HG03097 (cell line): ENCODE data around the gene ZNF398.
"Not testable (repeated sequence)": the region's sequence is repeated elsewhere in the genome, so short reads cannot be mapped to it uniquely, and the experiment has no call there.

Experiments used
- ATAC-seq: cut with Tn5 transposase; IDR thresholded peaks from one replicate; pipeline ENCODE4 v1.9.1; 2021; ENCODE audit not compliant: unreplicated experiment, low FRiP score

The ZNF398 gene

DNA sequence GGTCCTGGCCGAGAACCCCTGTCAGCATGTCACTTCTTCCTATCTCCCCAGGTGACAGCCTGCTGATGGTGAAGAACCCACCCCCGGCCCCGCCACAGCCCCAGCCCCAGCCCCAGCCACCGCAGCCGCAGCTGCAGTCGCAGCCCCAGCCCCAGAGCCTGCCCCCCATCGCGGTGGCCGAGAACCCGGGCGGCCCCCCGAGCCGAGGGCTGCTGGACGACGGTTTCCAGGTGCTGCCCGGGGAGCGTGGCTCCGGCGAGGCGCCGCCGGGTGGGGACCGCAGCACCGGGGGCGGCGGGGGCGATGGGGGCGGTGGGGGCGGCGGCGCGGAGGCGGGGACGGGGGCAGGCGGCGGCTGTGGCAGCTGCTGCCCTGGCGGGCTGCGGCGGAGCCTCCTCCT lies 76.5 kb downstream of the ZNF398 start:
- ATAC-seq, result no peak

DNA sequence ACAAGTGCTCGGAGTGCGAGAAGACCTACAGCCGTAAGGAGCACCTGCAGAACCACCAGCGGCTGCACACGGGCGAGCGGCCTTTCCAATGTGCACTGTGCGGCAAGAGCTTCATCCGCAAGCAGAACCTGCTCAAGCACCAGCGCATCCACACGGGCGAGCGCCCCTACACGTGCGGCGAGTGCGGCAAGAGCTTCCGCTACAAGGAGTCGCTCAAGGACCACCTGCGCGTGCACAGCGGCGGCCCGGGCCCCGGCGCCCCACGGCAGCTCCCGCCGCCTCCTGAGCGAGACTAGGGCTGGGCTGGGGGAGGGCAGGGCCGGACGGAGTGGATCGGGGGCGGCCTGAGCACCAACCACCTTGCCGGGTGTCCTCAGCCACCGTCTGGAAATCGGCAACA lies 77.1 kb downstream of the ZNF398 start:
- no peak for ATAC-seq

GRCh38 chr7:149225106-149225505 lies 77.9 kb downstream of the ZNF398 start:
- no peak for ATAC-seq

- ATAC-seq, result no peak
These were observed 78.4 kb downstream of the ZNF398 start for GRCh38 chr7:149225656-149226055.

DNA sequence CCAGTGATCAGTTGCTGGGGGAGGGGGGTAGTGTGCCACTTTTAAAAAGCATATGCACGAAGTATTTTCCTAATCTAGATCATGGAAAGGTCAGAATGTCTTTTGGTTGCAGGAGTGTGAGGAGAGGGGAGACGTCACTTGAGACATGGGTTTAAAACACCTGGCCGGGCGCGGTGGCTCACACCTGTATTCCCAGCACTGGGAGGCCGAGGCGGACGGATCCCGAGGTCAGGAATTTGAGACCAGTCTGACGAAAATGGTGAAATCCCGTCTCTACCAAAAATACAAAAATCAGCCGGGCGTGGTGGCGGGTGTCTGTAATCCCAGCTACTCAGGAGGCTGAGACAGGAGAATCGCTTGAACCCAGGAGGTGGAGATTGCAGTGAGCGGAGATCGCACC lies 79.1 kb downstream of the ZNF398 start:
- not testable (repeated sequence) for ATAC-seq

DNA sequence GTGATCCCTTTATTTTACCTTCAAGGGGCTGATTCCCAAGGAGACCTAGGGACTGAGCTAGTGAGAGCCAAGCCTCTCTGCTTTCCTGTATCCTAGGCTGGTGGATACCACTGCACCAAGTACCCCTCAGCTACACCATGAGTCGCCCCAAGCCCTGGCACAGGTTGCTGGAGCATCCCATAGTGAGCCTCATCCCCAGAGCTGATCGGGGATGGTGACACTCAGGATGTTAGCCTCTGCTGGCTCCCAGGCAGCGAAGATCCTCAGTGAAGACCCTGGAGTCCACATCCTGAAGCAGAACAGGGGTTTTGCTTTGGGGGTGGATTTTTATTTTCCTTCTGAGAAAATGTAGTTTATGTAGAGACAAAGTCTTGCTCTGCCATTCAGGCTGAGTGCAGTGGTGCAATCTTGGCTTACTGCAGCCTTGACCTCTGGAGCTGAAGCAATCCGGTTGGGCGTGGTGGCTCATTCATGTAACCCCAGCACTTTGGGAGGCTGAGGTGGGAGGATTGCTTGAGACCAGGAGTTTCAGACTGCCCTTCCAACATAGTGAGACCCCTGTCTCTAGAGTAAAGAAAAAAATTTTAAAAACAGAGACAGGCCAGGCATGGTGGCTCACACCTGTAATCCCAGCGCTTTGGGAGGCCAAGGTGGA lies 79.7 kb downstream of the ZNF398 start:
- ATAC-seq, result no peak

DNA sequence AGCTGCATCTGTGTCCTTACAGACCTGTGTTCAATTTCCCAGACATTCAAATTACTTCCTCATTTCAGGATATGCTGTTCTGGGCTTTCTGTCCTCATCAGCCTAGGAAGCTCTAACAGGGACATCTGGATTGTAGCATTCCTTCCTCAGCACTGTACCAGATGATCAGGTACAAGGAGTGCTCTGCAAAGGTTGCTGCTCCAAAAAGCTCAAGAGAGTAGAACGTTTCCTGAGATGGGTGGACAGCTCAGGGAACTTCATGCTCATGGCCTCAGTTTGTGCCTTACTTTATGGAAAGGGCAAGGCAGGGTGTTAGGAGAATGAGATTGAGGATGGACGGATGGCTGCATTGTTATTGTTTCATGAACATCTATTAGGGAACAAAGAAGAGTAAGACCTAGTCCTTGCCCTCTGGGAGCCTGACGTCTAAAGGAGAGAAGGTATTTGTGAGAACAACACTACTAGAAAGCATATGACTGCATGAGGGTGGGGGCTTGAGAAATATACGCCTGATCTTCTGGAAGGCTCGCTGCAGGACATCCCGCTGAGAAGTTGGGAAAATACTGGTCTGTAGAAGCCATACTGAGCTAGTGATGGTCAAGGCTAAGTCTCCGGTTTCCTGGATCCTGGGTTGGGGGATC lies 81.7 kb downstream of the ZNF398 start:
- no peak for ATAC-seq

GRCh38 chr7:149229526-149229925 lies 82.3 kb downstream of the ZNF398 start:
- ATAC-seq, result no peak

GRCh38 chr7:149232362-149232761 lies 85.1 kb downstream of the ZNF398 start:
- no peak for ATAC-seq
